Testis (tissue), 3 donors: ENCODE measurements around the gene GCM1. TPM values are rescaled to one million over a fixed set of nuclear protein-coding genes. Genes with fewer than 3 reads are reported as not detected.

Experiments used
- DNase-seq: peaks from one replicate; pipeline ENCODE4 v3.0.0-alpha.2; 2019
- H3K27ac ChIP-seq, 2 donors: fragments of 200-600 bp; sonication (generic); one replicate each; pipeline ENCODE4 v1.5.1; 2019
- H3K27me3 ChIP-seq: fragments of 200-600 bp; sonication (generic); one replicate; pipeline ENCODE4 v1.5.1; 2019
- H3K36me3 ChIP-seq: fragments of 200-600 bp; sonication (generic); one replicate; pipeline ENCODE4 v1.5.1; 2017; ENCODE audit warnings: low read depth; ENCODE audit errors: missing control alignments
- H3K4me1 ChIP-seq: fragments of 200-600 bp; sonication (generic); one replicate; pipeline ENCODE4 v1.5.1; 2019
- H3K4me3 ChIP-seq, 2 donors: fragments of 200-600 bp; sonication (generic); one replicate each; pipeline ENCODE4 v1.5.1; 2017 to 2019
- H3K9me3 ChIP-seq: fragments of 200-600 bp; sonication (generic); one replicate; pipeline ENCODE4 v1.5.1; 2017
- POLR2A ChIP-seq: fragments of 450-650 bp; IDR thresholded peaks from one replicate; pipeline ENCODE4 v1.6.1; 2017; ENCODE audit warnings: antibody characterized with exemption, mild to moderate bottlenecking, moderate library complexity
- WGBS, 2 donors: methylation state at CpG; one replicate each; pipeline ENCODE4 v1.1.5; 2018; 5-methylcytosine and 5-hydroxymethylcytosine counted together
- intact Hi-C: fragments of 100-400 bp; cut with DNase I; formaldehyde crosslinking; loops from one replicate; pipeline ENCODE4 v1.15.1; 2023; ENCODE audit warnings: low total_unique reads
- polyA plus RNA-seq: library from polyadenylated mRNA; stranded (reverse); fragments of 350-450 nt; fragmentation: Illumina TruSeq; extraction: RNeasy Lipid Tissue Mini Kit (QIAGEN cat#74804); gene quantifications from one replicate; pipeline ENCODE4 v1.2.3, GENCODE V29; 2014; ENCODE audit warnings: low read depth, low replicate concordance; ENCODE audit not compliant: insufficient read depth
- total RNA-seq, 2 donors: library from RNA; depleted of rRNA; stranded (reverse); fragments of >200 nt; gene quantifications; one replicate each; pipeline ENCODE4 v1.2.3, GENCODE V29; 2016
- TF ChIP-seq, protein P1 (sequence below), 3 experiments: fragments of 450-650 bp in 2 of 3; fragments of 200-600 bp in 1 of 3; sonication (generic) in 1 of 3; IDR thresholded peaks; one replicate each; pipeline ENCODE4 v1.5.1; 2016 to 2019; ENCODE audit warnings: antibody characterized with exemption in 3 of 3, mild to moderate bottlenecking in 2 of 3, moderate library complexity in 1 of 3

GCM1 gene
- total and polyA plus RNA-seq, 3 donors from 2014 or later, result 0.47 to 0.90 (median 0.68) TPM

DNA sequence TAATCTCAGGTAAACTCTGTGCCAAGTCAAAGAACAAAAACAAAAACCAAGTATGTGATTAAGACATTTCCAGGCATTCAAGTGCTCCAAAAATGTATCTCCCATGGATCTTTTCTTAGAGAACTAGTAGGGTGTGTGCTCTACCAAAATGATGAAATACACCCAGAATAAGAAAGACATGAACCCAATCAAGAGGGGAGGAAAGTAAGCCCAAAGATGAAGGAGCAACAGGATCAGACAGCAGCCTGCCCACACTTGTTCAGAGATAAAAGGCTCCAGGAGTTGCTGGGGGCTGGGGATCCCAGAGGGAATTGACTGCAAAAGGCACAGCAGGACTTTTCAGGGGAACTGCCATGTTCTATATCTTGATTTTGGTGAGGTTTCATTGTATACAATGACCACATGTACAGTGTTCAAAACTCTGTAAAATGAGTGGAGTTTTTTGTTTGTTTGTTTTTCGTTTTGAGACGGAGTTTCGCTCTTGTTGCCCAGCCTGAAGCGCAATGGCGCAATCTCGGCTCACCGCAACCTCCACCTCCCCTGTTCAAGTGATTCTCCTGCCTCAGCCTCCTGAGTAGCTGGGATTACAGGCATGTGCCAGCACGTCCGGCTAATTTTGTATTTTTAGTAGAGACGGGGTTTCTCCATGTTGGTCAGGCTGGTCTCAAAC, 24.4 kb downstream of the GCM1 start:
- Histone ChIP-seq H3K36me3 (no peaks in the 10 kb centered on the region), H3K27me3 (no peaks in the 10 kb centered on the region), H3K27ac (no peak overlapping the region), H3K4me3 (no peak overlapping the region), H3K4me1 (no peaks in the 10 kb centered on the region), H3K9me3 (no peaks in the 10 kb centered on the region)
- no peak for TF ChIP-seq POLR2A
- TF ChIP-seq, protein P1, sequence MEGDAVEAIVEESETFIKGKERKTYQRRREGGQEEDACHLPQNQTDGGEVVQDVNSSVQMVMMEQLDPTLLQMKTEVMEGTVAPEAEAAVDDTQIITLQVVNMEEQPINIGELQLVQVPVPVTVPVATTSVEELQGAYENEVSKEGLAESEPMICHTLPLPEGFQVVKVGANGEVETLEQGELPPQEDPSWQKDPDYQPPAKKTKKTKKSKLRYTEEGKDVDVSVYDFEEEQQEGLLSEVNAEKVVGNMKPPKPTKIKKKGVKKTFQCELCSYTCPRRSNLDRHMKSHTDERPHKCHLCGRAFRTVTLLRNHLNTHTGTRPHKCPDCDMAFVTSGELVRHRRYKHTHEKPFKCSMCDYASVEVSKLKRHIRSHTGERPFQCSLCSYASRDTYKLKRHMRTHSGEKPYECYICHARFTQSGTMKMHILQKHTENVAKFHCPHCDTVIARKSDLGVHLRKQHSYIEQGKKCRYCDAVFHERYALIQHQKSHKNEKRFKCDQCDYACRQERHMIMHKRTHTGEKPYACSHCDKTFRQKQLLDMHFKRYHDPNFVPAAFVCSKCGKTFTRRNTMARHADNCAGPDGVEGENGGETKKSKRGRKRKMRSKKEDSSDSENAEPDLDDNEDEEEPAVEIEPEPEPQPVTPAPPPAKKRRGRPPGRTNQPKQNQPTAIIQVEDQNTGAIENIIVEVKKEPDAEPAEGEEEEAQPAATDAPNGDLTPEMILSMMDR (IDR thresholded peaks at IDR 0.05), result no peak
- no peak for DNase-seq
- intact Hi-C loops, result no loop called here
- 96 to 97% methylated on average over 10 of the region's 10 CpGs for WGBS, 2 donors

DNA sequence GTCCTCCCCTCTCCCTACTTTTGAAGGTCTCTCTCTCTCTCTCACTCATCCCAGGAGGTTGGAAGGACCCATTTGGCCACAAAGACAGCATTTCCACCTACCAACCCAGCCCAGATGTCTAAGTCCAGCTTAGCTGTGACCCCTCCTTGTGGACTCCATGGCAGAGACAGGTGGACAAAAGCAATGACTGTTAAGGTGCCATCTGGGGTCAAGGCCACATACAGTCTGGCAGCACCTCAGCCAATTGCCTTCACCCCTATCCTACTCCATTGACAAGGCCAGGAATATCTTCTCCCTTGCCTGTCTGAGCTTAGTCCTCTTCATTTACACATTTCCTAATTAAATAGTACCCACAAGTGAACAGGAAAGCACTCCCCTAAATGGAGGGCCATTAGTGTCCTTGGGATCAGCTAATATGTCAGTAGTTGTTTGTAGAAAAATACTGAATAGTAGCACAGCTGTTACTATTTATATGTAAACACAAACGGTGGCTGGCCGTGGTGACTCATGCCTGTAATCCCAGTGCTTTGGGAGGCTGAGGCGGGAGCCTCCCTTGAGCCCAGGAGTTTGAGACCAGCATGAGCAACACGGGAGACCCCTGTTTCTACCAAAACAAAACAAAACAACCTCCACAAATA, 28.8 kb downstream of the GCM1 start:
- TF ChIP-seq, protein P1 (IDR thresholded peaks at IDR 0.05), result no peak
- no peak for TF ChIP-seq POLR2A
- Histone ChIP-seq H3K4me3 (no peak overlapping the region), H3K27ac (no peak overlapping the region), H3K27me3 (no peaks in the 10 kb centered on the region), H3K36me3 (no peaks in the 10 kb centered on the region), H3K4me1 (no peaks in the 10 kb centered on the region), H3K9me3 (no peaks in the 10 kb centered on the region)
- intact Hi-C loops, result no loop called here
- DNase-seq, result no peak
- 52 to 73% methylated on average over 4 of the region's 4 CpGs for WGBS, 2 donors

DNA sequence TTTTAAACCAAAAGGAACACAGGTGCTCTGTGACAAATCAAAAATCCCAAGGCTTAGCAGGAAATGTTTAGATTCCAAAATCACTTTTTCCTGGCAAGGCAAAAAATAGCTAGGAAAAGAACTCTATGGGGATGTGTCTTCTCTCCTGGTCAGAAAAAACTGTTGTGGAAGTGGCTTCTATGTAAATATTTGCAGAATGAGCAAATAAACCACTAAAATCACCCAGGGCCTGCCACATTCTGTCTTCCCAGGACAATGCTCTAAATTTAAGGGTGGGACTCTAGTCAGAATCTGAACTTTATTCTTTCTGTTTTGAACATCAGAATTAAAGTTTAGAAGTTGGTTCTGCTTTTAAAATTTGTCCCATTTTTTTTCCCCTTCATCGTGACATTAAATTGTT, 29.3 kb downstream of the GCM1 start:
- H3K27ac ChIP-seq, result no peak overlapping the region
- intact Hi-C loops, result no loop called here
- H3K4me3 ChIP-seq, result no peak overlapping the region
- WGBS, 2 donors, result 76 to 80% methylated on average over 1 of the region's 1 CpG
- no peaks in the 10 kb centered on the region for H3K4me1 ChIP-seq
- TF ChIP-seq POLR2A, result no peak
- TF ChIP-seq, protein P1 (IDR thresholded peaks at IDR 0.05), result no peak
- no peaks in the 10 kb centered on the region for H3K9me3 ChIP-seq
- no peaks in the 10 kb centered on the region for H3K27me3 ChIP-seq
- H3K36me3 ChIP-seq, result no peaks in the 10 kb centered on the region
- DNase-seq, result no peak

DNA sequence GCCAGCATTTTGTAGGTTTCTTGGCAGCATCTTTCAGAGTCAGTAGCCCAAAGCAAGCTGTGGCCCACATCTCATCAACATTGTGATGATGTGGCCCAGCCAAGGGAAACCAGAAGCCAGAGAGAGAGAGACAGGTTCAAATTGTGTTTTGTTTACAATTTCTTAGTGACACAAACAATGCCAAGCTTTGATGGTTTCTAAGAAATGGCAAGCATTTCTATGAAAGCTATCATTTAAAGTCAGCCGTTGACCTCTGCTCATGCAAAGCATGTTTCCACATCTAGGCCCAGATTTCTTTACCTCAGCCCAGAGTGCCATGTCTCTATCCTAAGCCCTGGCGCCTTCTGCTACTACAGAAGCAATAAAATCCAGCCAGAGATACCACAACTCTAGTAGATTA, 32.9 kb downstream of the GCM1 start:
- TF ChIP-seq, protein P1 (IDR thresholded peaks at IDR 0.05), result no peak
- no peak for TF ChIP-seq POLR2A

DNA sequence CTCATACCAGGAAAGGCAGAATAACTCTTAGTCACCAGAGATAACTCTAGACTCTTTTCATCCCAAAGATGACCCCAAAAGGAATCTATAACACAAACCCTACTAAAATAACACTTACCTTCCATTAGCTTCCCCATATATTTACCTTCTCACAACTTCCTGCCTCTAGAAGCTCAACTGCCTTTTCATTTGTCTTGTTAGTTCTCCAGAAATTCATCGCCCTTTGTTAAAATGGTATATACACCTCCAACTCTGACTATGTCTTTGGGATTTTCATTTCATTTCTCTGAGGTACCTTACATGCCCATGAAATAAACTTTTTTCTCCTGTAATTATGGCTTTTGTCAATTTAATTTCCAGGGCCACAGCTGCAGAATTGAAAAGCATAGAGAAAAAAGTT, 33.5 kb downstream of the GCM1 start:
- Histone ChIP-seq H3K9me3 (no peaks in the 10 kb centered on the region), H3K36me3 (no peaks in the 10 kb centered on the region), H3K27ac (no peak overlapping the region), H3K4me3 (no peak overlapping the region), H3K27me3 (no peaks in the 10 kb centered on the region), H3K4me1 (peaks cover 17% of the 10 kb centered on the region)
- 96 to 97% methylated on average over 1 of the region's 1 CpG for WGBS, 2 donors
- intact Hi-C loops, result no loop called here
- DNase-seq, result no peak
- TF ChIP-seq, protein P1 (IDR thresholded peaks at IDR 0.05), result no peak
- TF ChIP-seq POLR2A, result no peak

More for the DNA sequence above, 32.9 kb downstream of the GCM1 start:
- H3K4me3 ChIP-seq, result no peak overlapping the region
- H3K9me3 ChIP-seq, result no peaks in the 10 kb centered on the region
- H3K27me3 ChIP-seq, result no peaks in the 10 kb centered on the region
- H3K27ac ChIP-seq, result no peak overlapping the region
- no peaks in the 10 kb centered on the region for H3K36me3 ChIP-seq
- peaks cover 17% of the 10 kb centered on the region for H3K4me1 ChIP-seq
- DNase-seq, result no peak
- WGBS, 2 donors, result 95 to 97% methylated on average over 2 of the region's 2 CpGs
- intact Hi-C loops, result no loop called here
